ENCODE measurements around the gene IL24.

DNA sequence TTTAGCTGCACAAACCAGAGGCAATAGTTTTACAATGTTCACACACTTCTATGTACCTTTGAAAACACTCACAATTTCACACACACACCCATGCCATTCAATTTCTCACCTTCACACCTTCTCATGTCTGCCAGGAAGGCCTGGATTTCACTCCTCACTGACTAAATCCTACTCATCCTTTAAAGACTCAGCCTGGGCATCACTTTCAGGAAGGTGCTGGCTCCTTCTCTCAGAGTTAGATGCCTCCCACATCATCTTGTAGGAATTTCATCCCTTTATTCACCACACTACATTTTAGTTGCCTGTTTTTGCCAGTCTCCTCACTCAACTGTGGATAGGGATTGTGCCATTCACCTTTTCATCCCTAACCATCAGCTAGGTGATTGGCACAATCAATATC lies 29.5 kb upstream of the IL24 start:
- TF ChIP-seq SMC3 (IDR thresholded peaks at IDR 0.05; ENCODE audit: low read depth, low read length) (no peak), RCOR1 (IDR thresholded peaks at IDR 0.05; ENCODE audit: low read length) (no peak), TCF12 (IDR thresholded peaks at IDR 0.05) (no peak), RAD21 (IDR thresholded peaks at IDR 0.05; ENCODE audit: low read length) (no peak), POLR2AphosphoS5 (IDR thresholded peaks at IDR 0.05; ENCODE audit: low read depth, low read length) (no peak), EP300 (IDR thresholded peaks at IDR 0.05; ENCODE audit: borderline replicate concordance in 1 of 2, low read depth in 1 of 2, low read length in 1 of 2) (no peak)
- TF ChIP-seq, protein P1, sequence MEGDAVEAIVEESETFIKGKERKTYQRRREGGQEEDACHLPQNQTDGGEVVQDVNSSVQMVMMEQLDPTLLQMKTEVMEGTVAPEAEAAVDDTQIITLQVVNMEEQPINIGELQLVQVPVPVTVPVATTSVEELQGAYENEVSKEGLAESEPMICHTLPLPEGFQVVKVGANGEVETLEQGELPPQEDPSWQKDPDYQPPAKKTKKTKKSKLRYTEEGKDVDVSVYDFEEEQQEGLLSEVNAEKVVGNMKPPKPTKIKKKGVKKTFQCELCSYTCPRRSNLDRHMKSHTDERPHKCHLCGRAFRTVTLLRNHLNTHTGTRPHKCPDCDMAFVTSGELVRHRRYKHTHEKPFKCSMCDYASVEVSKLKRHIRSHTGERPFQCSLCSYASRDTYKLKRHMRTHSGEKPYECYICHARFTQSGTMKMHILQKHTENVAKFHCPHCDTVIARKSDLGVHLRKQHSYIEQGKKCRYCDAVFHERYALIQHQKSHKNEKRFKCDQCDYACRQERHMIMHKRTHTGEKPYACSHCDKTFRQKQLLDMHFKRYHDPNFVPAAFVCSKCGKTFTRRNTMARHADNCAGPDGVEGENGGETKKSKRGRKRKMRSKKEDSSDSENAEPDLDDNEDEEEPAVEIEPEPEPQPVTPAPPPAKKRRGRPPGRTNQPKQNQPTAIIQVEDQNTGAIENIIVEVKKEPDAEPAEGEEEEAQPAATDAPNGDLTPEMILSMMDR (IDR thresholded peaks at IDR 0.05) = no peak
- TF ChIP-seq, protein P2, sequence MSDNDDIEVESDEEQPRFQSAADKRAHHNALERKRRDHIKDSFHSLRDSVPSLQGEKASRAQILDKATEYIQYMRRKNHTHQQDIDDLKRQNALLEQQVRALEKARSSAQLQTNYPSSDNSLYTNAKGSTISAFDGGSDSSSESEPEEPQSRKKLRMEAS (IDR thresholded peaks at IDR 0.05; ENCODE audit: low read depth) = no peak

Measured in SK-N-SH (cell line).